Non-pigmented ciliary epithelial cell (primary cell): Measurements from ENCODE around the gene MIDN.

ENCODE experiments used
- DNase-seq: peaks from one replicate; pipeline ENCODE4 v3.0.0-alpha.2; 2010; ENCODE audit warnings: low read depth

Gene MIDN

DNA sequence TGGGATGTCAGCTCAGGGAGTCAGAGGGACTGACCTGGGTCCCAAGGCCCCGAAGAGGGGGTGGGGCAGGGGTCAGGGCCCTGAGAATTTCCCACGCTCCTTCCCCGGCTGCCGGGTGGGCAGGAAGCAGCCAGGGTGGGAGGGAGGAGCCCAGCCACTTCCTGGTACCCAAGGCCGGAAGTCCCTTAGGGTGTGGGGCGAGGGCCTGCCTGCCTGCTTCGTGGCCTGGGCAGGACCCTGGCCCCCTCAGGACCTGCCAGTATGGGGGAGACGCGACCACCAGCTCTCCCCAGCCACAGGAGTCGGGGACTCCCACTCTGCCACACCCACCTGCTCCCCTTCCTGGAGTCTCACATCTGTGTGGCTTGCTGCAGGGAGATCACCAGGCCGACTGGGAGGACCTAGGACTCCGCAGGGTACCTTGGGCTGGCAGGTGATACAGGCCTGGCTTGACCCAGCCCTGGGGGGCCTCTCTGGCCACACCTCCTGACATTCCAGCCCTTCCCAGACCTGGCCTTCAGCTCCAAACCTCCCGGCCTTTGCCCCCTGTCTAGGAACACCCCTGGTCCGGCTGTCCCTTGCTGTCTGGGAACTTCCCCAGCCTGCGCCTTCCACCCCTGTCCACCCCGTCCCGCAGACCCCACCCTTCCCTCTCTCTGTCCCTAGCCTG is 11.0 kb downstream of the MIDN start:
- no peak for DNase-seq

DNA sequence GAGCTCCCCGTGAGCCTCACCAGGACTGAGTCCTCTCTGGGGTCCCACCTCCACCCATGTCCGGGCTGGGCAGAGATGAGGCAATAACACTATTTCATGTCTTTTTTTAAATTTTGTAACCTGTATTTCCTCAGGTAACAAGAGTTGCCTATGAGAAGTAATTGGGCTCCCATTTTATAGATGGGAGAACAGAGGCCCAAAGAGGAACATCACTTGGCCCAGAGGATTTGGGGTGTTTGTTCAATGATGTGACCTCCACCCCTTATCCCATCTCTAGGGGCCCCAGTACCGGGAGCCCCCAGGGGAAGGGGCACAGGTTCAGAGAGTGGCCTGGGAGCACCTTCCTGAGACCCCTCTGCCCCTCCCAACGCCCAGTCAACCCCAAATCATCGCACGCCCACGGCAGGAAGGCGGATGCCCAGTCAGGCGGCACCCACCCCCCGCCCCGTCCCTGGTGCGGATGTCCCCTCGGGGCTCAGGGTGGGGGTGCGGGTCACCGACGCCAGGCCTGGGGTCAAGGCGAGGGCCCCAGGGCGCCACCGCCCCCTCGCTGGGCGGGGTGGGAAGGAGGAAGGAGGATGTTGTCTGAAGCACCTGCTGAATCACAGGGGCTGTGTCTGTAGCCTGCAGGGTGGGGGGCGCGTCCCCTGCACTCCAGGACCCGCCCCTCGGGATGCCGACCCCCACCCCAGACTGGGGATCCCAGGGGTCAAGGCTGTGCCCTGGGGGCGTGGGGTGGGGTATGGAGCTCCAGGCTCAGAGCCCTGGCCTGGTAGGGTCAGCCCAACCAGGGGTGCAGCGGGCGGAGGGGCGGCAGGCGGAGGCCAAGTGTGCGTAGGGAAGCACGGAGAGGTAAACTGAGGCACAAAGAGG is 11.7 kb downstream of the MIDN start:
- no peak for DNase-seq

DNA sequence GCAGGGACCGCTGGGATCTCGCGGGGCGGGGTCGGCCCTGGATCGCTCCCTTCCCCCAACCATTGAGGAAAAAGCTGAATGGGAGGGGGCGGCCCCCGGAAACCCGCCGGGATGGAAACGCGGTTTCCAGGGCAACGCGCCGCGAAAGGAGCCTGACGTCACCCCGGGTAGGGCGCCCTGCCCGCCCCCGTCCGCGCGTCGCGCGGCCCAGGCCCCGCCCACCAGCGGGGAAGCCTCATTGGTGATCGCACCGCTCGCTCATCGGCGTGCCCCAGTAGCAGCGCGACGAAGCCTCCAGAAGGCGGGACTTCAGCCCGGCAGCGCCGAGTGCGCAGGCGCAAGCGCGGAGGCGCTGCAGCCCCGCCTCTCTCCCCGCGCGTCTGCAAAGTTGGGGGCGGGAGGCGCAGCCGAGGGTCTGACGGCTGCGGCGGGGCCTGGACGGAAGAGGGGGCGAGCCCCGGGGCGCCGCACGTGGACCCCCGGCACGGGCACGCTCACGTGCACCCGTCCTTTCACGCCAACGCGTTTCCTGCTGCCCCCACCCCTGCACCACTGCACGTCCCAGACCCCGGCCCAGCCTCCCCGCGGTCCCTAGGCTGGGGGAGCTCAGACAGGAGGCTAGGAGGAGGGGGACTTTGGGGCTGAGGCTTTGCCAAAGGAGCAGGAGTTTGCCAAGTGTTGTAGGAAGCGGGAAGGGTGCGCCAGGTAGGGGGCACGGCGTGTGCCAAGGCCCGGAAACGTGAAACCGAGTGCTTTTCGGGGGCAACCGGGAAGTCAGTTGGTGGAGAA is 12.6 kb downstream of the MIDN start:
- no peak for DNase-seq

DNA sequence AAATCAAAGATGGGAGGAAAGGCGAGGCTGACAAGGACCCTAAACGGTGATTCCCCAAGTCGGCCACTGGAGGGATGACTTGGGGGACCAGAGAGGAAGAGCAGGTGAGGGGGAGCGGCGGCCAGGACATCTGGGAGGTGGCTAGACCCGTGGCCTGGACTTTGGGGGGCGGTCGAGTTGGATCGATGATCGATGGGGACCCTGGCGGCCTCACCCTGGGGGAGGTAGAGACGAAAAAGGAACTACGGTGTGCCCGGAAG is 13.1 kb downstream of the MIDN start:
- DNase-seq: no peak

DNA sequence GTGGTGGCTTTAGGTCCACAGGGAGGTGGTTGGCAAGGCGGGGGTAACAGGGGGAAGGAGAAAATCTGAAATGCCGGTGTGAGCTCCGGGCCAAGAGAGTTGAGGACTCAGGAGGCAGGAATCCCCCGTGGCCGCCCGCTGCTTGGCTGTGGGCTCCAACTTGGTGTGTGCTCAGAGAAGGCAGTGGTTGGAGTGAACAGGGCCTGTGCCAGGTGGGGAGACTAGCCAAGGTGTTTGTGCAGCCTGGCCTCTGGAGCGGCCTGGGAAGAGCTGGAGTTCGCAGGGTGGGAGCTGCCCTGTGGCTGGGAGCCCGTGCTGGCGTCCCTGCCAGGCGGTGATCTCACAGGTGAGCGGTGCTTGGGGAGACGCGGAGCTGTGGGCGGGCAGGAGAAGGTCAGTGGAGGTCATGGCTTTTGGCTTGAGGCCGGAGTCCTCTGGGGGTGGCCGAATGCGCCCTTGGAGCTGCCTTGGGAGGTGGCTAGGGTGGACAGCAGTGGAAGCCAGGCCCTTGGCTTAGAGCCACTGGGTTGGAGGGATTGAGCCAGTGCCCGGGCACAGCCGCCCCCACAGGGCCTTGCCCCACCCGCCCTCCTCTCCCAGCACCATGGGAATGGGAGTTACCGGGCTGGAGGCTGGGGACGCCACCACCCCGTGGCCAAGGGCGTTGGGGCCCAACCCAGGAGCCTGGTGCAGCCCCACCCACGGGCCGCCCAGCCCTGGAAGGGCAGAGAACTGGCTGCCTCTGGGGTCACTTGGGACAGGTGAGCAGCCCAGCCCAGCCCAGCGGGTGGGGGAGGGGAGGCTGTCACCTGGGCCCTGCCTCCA is 13.6 kb downstream of the MIDN start:
- DNase-seq: no peak

DNA sequence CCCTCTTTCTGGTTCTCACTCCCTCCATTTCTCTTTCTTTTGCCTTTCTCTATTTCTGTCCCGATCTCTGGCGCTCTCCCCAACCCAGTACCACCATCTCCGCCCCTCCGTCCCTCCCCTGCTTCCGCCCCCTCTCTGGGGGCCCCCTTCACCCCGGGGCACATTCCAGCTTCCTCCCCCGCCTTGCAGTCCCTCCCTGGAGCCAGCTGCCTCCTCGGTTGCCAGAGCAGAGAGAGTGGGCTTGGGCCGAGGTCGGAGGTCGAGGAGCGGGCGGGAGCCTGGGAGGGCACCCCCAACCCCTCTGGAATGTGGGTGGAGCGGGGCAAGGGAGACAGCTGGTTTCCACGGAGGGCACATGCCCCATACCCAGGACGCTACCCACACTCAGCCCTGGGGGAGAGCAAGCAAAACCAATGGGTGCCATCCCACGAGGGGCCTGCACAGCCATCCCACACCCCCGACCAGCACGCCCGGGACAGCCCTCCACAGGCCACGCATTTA is 14.3 kb downstream of the MIDN start:
- no peak for DNase-seq

DNA sequence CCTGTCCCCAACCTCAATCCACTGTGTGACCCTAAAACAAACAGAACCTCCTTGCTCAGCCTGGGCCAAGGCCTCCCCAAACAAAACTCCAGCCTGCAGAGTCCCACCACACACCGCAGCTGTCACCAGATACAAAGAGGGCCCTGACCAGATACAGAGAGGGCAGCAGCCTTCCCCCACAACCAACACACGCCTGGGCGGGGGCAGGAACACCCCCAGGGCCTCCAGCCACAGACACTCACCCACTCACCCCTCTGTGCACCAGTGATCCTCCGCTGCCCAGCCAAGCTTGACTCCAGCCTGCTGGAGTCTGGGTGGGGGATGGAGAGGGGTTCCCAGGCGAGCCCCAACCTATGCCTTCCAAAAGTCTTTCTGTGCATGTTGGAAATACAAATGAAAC is 14.8 kb downstream of the MIDN start:
- no peak for DNase-seq

DNA sequence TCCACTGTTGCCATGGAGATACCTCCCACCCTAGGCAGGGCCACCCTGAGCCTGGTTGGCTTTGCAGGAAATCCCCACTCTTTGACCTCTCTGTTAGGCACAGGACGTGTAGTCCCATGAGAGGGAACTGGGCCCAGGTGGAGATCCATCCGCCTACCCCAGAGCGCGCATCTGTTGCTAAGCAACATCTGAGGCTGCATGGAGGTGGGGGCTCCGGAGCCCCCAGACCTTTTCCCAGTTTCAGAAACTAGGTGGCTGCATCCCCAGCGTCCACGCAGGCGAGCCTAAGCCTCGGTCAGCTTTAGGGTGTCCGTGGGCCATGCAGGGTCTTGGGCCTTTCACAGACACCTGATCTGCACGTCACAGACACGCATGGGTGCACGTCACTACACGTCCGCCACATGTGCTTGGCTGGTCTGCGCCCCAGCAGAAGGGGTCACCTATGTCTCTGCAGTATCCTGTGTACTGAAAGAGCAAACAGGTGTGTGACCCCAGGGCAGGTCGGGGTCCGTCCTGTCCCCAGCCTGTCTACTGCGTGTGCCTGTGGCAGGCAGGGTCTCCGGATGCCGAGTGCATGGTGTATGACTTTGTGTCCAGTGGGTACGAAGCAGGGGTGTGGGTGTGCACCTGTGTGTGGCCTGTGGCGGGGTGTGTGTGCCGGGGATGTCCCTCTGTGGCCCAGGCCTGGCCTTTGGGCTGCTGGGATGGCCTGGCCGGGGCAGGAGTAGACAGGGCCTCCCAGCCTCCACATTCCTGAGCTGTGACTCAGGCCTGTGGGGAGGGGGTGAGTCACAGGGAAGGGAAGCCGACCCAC is 16.6 kb downstream of the MIDN start:
- no peak for DNase-seq

DNA sequence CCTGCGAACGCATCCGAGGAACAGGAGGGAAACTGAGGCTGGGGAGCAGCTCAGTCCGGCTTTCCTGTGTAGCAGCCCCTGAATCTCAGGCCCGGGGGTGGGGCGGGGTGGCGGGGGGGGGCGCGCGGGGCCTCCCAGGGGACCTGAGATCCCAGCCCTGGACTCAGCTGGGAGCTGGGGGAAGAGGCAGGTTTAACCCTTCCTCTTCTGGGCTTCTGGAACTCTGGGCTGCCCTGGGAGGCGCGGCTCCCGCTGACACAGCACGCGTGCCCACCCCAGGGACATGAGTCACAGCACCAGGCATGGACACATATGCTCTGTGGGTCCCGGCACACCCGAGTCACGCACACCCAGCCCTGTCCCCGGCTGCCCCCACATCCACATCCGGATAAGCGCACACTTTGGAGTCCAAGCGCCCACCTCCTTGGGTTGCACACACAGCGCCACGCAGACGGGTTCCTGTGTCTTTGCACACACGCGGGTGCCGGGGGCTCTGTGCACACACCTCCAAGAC is 17.3 kb downstream of the MIDN start:
- DNase-seq: no peak

DNA sequence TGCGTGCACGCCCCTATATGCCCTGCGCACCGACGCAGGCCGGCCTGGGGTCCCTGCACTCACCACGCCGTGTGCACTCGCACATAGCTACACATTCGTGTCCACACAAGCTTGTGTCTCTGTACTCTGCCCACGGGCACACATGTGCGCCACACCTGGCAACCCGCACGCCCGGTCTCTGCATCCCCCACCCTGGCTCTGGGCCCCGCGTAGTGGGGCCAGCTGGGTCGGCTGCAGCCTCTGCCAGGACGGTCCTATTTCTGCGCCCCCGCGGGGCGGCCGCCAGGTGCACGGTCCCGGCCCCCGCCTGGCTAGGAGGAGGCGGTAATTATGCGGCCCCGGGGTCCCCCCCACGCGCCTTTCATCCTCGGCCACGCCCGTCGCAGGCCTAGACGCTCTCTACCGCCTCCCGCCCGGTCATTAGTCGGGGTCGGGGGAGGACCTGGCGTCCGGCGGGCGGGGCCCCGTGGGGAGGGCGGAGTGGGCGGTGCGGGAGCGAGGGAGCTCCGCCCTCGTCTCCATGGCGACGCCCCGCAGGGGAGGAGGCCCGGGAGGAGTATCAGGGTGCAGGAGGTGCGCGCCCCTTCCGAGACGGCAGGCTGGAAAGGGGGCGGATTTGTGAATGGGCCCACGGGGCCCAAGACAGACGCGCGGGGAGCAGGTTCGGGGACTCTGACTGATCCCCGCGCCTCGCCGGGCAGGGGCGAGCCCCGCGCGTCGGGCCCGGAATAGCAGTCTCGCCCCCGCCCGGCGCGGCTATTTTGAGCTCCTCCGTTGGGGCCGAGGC is 17.9 kb downstream of the MIDN start:
- no peak for DNase-seq

DNA sequence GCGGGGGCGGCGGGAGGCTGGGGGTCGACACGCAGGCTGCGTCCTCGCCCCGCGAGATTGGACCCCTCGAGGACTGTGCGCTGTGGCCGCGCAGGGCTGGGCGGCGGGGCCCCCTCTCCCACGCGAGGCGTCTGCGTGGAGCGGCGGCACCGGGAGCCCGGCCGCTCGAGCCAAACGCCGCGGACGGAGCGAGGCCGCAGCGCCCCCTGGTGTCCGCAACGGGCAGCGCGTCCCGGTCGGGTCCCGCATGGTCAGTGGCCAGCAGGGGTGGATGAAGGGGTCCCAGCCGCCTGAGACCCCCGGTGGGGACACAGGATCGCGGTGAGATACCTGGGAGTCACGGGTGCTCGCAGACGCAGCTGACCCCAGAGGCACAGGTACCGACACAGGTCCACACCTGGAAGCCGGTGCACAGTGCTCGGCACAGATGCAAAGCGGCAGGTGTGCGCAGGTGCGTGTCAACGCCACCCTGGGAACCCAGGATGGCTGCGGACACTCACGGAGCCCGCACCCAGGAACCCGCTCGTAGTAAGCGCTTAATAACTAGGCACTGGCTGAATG is 18.6 kb downstream of the MIDN start:
- DNase-seq: no peak

DNA sequence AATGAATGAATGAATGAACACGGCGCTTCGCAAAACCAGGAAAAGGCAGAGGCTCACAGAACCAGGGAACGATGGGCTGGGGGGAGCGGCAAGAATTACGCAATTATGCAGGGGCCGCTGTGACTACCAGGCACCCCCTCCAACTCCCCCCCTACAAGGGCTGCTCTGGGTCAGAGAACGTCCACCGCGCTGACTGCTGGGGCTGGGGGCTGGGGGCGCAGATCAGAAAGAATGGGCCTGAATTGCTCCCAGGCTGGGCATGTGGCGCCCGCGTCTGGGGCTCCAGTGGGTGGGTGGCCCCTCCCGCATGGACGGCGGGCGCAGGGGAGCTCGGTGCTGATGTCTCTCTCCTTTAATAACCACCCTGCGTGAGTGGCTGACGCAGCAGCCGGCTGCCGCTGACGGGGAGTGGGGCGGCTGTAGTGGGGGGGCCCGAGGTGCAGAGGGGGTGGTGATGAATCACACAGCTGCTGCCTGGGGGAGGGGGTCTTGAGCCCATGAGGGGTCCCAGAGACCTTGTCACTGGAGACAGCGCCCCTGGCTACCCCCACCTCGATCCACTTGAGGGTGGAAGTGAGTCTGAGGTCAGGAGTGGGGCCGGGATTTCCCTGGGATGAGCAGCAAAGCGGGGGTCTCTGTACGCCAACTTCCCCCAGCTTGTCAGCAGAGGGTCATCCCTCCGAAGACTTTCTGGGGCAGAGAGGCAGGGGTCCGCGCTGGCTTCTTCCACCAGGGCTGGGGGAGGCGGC is 19.3 kb downstream of the MIDN start:
- no peak for DNase-seq

DNA sequence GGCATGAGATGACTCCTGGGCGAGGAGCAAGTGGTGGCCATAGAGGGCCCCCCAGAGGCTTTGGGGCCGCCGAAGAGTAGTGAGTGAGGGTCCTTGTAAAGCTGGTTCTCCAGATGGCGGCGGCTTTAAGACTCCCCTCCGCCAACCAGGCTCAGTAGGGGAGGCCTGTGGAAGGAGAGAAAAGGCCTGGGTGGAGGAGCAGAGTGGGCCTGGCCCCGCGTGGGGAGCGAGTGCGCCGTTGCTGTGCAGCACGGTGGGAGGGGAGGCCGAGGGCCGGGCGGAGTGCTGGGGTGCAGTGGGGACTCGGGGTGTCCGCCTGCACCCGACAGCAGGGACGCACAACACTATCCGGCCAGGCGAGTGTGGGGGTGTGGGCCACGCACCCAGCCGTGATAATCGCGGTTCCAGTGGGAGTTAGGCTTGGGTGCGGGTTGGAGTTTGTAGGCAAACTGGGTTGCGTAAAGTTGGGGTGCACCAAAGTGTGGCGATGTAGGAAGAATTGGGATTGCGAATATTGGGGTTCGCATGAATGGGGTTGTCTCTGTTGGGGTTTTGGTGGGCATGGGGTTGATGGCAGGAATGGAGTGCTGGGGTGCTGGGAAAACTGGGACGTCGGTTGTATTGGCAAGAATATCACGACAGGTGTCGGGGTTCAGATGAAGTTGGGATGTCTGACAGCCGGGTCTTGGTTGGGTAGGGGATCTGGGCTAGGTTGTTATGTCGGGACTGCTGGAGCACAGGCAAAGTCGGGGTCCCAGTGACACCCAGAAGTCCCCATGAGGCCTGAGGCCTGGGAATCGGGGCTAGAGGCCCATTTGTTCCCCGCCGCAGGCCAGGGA is 20.1 kb downstream of the MIDN start:
- DNase-seq: no peak

DNA sequence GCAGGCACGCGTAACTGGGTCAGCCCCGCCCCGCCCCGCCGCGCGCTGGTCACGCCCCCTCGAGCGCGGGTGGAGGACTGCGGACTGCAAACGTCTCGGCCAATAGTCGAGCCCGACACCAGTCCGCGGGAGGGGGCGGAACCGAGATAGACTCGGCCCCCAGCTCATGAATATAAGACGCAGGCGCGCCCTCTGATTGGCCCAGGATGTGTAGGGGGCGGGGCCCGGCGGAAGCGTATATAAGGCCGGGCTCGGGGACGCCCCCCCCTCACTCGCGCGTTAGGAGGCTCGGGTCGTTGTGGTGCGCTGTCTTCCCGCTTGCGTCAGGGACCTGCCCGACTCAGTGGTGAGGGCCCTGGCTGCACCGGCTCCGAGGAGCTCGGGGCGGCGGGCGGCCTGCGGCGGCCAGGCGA is 20.7 kb downstream of the MIDN start, which contains the start of gene CIRBP:
Gene CIRBP, plus strand, starts transcription at position 268 of the 413 bp plus-strand sequence. CDS start 1,602 bp downstream, outside the sequence.
- DNase-seq: peak; percentile 93

DNA sequence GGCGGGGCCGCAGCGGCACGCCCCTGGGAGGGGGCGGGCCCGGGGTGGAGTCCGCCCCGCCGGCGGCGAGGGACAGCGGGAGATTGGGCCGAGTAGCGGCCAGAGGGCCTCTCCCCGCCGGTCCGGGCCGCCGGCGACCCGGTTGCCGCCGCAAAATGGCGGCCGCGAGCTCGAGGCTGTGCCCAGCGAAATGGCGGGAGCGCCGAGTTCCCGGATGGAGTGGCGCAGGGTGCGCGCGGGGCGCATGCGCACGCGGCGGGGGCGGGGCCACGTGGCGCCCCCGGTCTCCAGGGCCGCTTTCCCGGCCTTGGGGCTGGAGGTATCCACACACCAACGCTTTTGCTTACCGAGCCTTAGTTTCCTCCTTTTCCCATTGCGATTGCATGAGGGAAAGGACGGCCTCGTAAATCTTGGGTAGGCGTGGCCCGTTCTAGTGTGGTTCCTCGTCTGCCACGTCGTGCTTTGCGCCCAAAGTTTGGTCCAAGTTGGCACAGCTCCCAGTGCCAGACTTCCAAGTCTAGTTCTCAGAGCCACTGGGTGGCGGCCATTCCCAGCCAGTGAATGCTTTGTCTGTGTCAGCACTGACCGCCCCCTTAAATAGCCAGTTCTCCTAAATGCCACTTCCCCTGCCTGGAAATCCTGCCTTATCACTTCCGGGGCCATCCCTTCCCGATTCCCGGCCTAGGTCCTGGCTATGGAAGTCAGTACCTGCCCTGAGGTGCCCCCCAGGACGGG is 21.3 kb downstream of the MIDN start:
- DNase-seq: no peak

DNA sequence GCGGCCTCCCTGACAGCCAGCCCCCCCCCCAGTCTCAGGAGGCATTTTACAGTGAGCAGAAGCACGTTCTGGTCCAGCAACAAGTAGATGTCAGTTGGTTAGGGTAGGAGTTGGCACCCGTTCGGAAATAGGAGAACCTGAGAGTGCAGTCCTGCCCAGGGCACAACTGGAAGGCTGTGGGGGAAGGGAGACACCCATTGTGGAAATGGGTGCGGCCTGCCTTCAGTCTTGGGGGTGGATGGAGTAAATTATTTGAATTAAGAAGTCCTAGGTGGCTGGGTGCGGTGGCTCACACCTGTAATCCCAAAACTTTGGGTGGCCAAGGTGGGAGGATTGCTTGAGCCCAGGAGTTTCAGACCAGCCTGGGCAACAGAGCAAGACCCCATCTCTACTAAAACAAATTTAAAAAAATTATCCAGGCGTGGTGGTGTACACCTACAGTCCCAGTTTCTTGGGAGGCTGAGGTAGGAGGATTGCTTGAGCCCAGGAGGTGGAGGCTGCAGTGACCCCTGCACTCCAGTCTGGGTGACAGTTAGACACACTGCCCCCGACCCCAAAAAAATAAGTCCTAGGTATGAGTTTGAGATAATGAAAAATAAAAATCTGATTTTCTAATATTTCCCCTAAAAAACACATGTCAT is 21.9 kb downstream of the MIDN start:
- no peak for DNase-seq
